ENCODE results near the gene SIGLEC8.
"Not testable (repeated sequence)": the region's sequence is repeated elsewhere in the genome, so short reads cannot be mapped to it uniquely, and the experiment has no call there.

Gene SIGLEC8

GRCh38 chr19:51458051-51458645 lies at the start of gene SIGLEC8:
SIGLEC8 (minus strand) TSS chr19:51458454; CDS start chr19:51458387, 67 bp downstream.
- H3K4me1 ChIP-seq (ENCODE audit: insufficient read depth, low read length): peaks cover 2% of the 10 kb centered on the region
- no peaks in the 10 kb centered on the region for H3K36me3 ChIP-seq (ENCODE audit: insufficient read depth, low read length)
- peaks cover 42% of the 10 kb centered on the region for H3K27me3 ChIP-seq (ENCODE audit: insufficient read depth, low read length)
- H3K4me3 ChIP-seq (ENCODE audit: low read length): no peak within 1 kb of the TSS
- no peaks in the 10 kb centered on the region for H3K9me3 ChIP-seq (ENCODE audit: low read length)
- no peak within 1 kb of the TSS for H2AFZ ChIP-seq (ENCODE audit: low read depth, low read length)

- Histone ChIP-seq H3K9me3 (ENCODE audit: low read length) (no peaks in the 10 kb centered on the region), H3K27me3 (ENCODE audit: insufficient read depth, low read length) (peaks cover 16% of the 10 kb centered on the region), H3K36me3 (ENCODE audit: insufficient read depth, low read length) (no peaks in the 10 kb centered on the region), H2AFZ (ENCODE audit: low read depth, low read length) (no peak overlapping the region), H3K4me1 (ENCODE audit: insufficient read depth, low read length) (no peaks in the 10 kb centered on the region), H3K4me3 (ENCODE audit: low read length) (no peak overlapping the region)
Observed at GRCh38 chr19:51507640-51508058, 49.4 kb upstream of the SIGLEC8 start.

GRCh38 chr19:51507192-51507591 lies 48.9 kb upstream of the SIGLEC8 start:
- Histone ChIP-seq H2AFZ (ENCODE audit: low read depth, low read length) (no peak overlapping the region), H3K36me3 (ENCODE audit: insufficient read depth, low read length) (no peaks in the 10 kb centered on the region), H3K9me3 (ENCODE audit: low read length) (no peaks in the 10 kb centered on the region), H3K27me3 (ENCODE audit: insufficient read depth, low read length) (peaks cover 20% of the 10 kb centered on the region), H3K4me3 (ENCODE audit: low read length) (no peak overlapping the region), H3K4me1 (ENCODE audit: insufficient read depth, low read length) (no peaks in the 10 kb centered on the region)

- peaks cover 26% of the 10 kb centered on the region for H3K27me3 ChIP-seq (ENCODE audit: insufficient read depth, low read length)
- no peaks in the 10 kb centered on the region for H3K36me3 ChIP-seq (ENCODE audit: insufficient read depth, low read length)
- no peak overlapping the region for H3K4me3 ChIP-seq (ENCODE audit: low read length)
- no peaks in the 10 kb centered on the region for H3K4me1 ChIP-seq (ENCODE audit: insufficient read depth, low read length)
- no peak overlapping the region for H2AFZ ChIP-seq (ENCODE audit: low read depth, low read length)
- H3K9me3 ChIP-seq (ENCODE audit: low read length): no peaks in the 10 kb centered on the region
Observed at GRCh38 chr19:51505904-51506303, 47.6 kb upstream of the SIGLEC8 start.

- Histone ChIP-seq H3K4me3 (ENCODE audit: low read length) (no peak overlapping the region), H3K36me3 (ENCODE audit: insufficient read depth, low read length) (no peaks in the 10 kb centered on the region), H3K27me3 (ENCODE audit: insufficient read depth, low read length) (peaks cover 23% of the 10 kb centered on the region), H2AFZ (ENCODE audit: low read depth, low read length) (no peak overlapping the region), H3K9me3 (ENCODE audit: low read length) (no peaks in the 10 kb centered on the region), H3K4me1 (ENCODE audit: insufficient read depth, low read length) (no peaks in the 10 kb centered on the region)
Observed at GRCh38 chr19:51503896-51504295, 45.6 kb upstream of the SIGLEC8 start.

- Histone ChIP-seq H3K36me3 (ENCODE audit: insufficient read depth, low read length) (no peaks in the 10 kb centered on the region), H3K4me3 (ENCODE audit: low read length) (no peak overlapping the region), H3K4me1 (ENCODE audit: insufficient read depth, low read length) (no peaks in the 10 kb centered on the region), H2AFZ (ENCODE audit: low read depth, low read length) (no peak overlapping the region), H3K9me3 (ENCODE audit: low read length) (no peaks in the 10 kb centered on the region), H3K27me3 (ENCODE audit: insufficient read depth, low read length) (peaks cover 23% of the 10 kb centered on the region)
Observed at GRCh38 chr19:51503286-51503817, 45.1 kb upstream of the SIGLEC8 start.

GRCh38 chr19:51501594-51502263 lies 43.5 kb upstream of the SIGLEC8 start, which contains the start of gene SIGLEC12:
SIGLEC12 (minus strand) TSS chr19:51501800; CDS start chr19:51501733, 67 bp downstream.
- Histone ChIP-seq H3K4me3 (ENCODE audit: low read length) (no peak within 1 kb of the TSS), H3K36me3 (ENCODE audit: insufficient read depth, low read length) (no peaks in the 10 kb centered on the region), H3K9me3 (ENCODE audit: low read length) (no peaks in the 10 kb centered on the region), H3K4me1 (ENCODE audit: insufficient read depth, low read length) (no peaks in the 10 kb centered on the region), H3K27me3 (ENCODE audit: insufficient read depth, low read length) (peaks cover 24% of the 10 kb centered on the region), H2AFZ (ENCODE audit: low read depth, low read length) (no peak within 1 kb of the TSS)

- H2AFZ ChIP-seq (ENCODE audit: low read depth, low read length); H3K36me3 ChIP-seq (ENCODE audit: insufficient read depth, low read length); H3K9me3 ChIP-seq (ENCODE audit: low read length); H3K4me3 ChIP-seq (ENCODE audit: low read length); H3K4me1 ChIP-seq (ENCODE audit: insufficient read depth, low read length): not testable (repeated sequence)
- H3K27me3 ChIP-seq (ENCODE audit: insufficient read depth, low read length): peaks cover 26% of the 10 kb centered on the region
Observed at GRCh38 chr19:51500931-51501330, 42.7 kb upstream of the SIGLEC8 start.

- no peak overlapping the region for H3K4me3 ChIP-seq (ENCODE audit: low read length)
- H2AFZ ChIP-seq (ENCODE audit: low read depth, low read length): no peak overlapping the region
- H3K9me3 ChIP-seq (ENCODE audit: low read length): no peaks in the 10 kb centered on the region
- no peaks in the 10 kb centered on the region for H3K36me3 ChIP-seq (ENCODE audit: insufficient read depth, low read length)
- no peaks in the 10 kb centered on the region for H3K4me1 ChIP-seq (ENCODE audit: insufficient read depth, low read length)
- H3K27me3 ChIP-seq (ENCODE audit: insufficient read depth, low read length): peaks cover 18% of the 10 kb centered on the region
Observed at GRCh38 chr19:51497666-51498065, 39.4 kb upstream of the SIGLEC8 start.

- Histone ChIP-seq H3K9me3 (ENCODE audit: low read length) (no peaks in the 10 kb centered on the region), H3K4me3 (ENCODE audit: low read length) (no peak overlapping the region), H3K4me1 (ENCODE audit: insufficient read depth, low read length) (no peaks in the 10 kb centered on the region)
Observed at GRCh38 chr19:51493776-51494175, 35.5 kb upstream of the SIGLEC8 start.

GRCh38 chr19:51491586-51491985 lies 33.3 kb upstream of the SIGLEC8 start:
- H3K9me3 ChIP-seq (ENCODE audit: low read length): no peaks in the 10 kb centered on the region
- H2AFZ ChIP-seq (ENCODE audit: low read depth, low read length): no peak overlapping the region
- H3K36me3 ChIP-seq (ENCODE audit: insufficient read depth, low read length): no peaks in the 10 kb centered on the region
- peaks cover 4% of the 10 kb centered on the region for H3K27me3 ChIP-seq (ENCODE audit: insufficient read depth, low read length)
- H3K4me1 ChIP-seq (ENCODE audit: insufficient read depth, low read length): no peaks in the 10 kb centered on the region
- H3K4me3 ChIP-seq (ENCODE audit: low read length): no peak overlapping the region

More at GRCh38 chr19:51493776-51494175, 35.5 kb upstream of the SIGLEC8 start:
- no peak overlapping the region for H2AFZ ChIP-seq (ENCODE audit: low read depth, low read length)
- H3K36me3 ChIP-seq (ENCODE audit: insufficient read depth, low read length): no peaks in the 10 kb centered on the region
- peaks cover 6% of the 10 kb centered on the region for H3K27me3 ChIP-seq (ENCODE audit: insufficient read depth, low read length)

- no peaks in the 10 kb centered on the region for H3K9me3 ChIP-seq (ENCODE audit: low read length)
- H3K27me3 ChIP-seq (ENCODE audit: insufficient read depth, low read length): peaks cover 2% of the 10 kb centered on the region
- no peaks in the 10 kb centered on the region for H3K36me3 ChIP-seq (ENCODE audit: insufficient read depth, low read length)
- no peaks in the 10 kb centered on the region for H3K4me1 ChIP-seq (ENCODE audit: insufficient read depth, low read length)
- no peak overlapping the region for H3K4me3 ChIP-seq (ENCODE audit: low read length)
- H2AFZ ChIP-seq (ENCODE audit: low read depth, low read length): no peak overlapping the region
Observed at GRCh38 chr19:51490676-51491075, 32.4 kb upstream of the SIGLEC8 start.

GRCh38 chr19:51489113-51489512 lies 30.9 kb upstream of the SIGLEC8 start:
- peaks cover 2% of the 10 kb centered on the region for H3K27me3 ChIP-seq (ENCODE audit: insufficient read depth, low read length)
- no peaks in the 10 kb centered on the region for H3K9me3 ChIP-seq (ENCODE audit: low read length)
- H3K36me3 ChIP-seq (ENCODE audit: insufficient read depth, low read length): no peaks in the 10 kb centered on the region
- H3K4me3 ChIP-seq (ENCODE audit: low read length): no peak overlapping the region
- H3K4me1 ChIP-seq (ENCODE audit: insufficient read depth, low read length): no peaks in the 10 kb centered on the region
- no peak overlapping the region for H2AFZ ChIP-seq (ENCODE audit: low read depth, low read length)
